ENCODE data around the gene LEP.

Gene LEP

DNA sequence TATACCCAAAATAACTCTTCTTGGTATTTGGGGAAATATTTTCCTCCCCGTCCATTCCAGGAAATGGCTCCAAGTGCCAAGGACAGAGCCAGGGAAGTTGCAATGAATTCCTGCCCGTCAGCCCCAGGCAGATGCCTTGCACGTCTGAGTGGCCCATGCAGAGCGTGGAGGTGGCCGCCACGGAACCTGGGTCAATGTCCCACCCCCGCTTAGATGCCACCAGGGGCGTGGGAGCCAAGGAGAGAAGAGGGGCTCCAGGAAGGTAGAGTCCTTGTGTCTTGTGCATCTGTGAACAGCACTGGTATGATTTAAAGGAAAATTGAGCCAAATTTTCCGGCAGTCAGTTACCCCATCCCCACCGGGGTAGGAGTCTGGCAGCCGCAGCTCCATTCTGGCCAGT is 1.6 kb downstream of the LEP start:
- H3K4me3 ChIP-seq (ENCODE audit: low read depth in 1 of 2, low read length in 1 of 2), result no peak overlapping the region
- peaks cover 20 to 38% of the 10 kb centered on the region in 2 experiments for H3K4me1 ChIP-seq (ENCODE audit: control insufficient read depth in 1 of 2, insufficient read depth in 1 of 2, low read depth in 1 of 2, low read length in 1 of 2)
- TF ChIP-seq, protein P1, sequence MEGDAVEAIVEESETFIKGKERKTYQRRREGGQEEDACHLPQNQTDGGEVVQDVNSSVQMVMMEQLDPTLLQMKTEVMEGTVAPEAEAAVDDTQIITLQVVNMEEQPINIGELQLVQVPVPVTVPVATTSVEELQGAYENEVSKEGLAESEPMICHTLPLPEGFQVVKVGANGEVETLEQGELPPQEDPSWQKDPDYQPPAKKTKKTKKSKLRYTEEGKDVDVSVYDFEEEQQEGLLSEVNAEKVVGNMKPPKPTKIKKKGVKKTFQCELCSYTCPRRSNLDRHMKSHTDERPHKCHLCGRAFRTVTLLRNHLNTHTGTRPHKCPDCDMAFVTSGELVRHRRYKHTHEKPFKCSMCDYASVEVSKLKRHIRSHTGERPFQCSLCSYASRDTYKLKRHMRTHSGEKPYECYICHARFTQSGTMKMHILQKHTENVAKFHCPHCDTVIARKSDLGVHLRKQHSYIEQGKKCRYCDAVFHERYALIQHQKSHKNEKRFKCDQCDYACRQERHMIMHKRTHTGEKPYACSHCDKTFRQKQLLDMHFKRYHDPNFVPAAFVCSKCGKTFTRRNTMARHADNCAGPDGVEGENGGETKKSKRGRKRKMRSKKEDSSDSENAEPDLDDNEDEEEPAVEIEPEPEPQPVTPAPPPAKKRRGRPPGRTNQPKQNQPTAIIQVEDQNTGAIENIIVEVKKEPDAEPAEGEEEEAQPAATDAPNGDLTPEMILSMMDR (IDR thresholded peaks at IDR 0.05), result no peak
- no peak overlapping the region for H3K27ac ChIP-seq
- H3K36me3 ChIP-seq, result no peaks in the 10 kb centered on the region
- peaks cover 9% of the 10 kb centered on the region for H3K27me3 ChIP-seq
- no peaks in the 10 kb centered on the region for H3K9me3 ChIP-seq

GRCh38 chr7:128243273-128243672 is 2.2 kb downstream of the LEP start:
- Histone ChIP-seq H3K27me3 (peaks cover 9% of the 10 kb centered on the region), H3K27ac (no peak overlapping the region), H3K4me3 (ENCODE audit: low read depth in 1 of 2, low read length in 1 of 2) (no peak overlapping the region), H3K4me1 (ENCODE audit: control insufficient read depth in 1 of 2, insufficient read depth in 1 of 2, low read depth in 1 of 2, low read length in 1 of 2) (peaks cover 19 to 38% of the 10 kb centered on the region in 2 experiments), H3K36me3 (no peaks in the 10 kb centered on the region), H3K9me3 (no peaks in the 10 kb centered on the region)
- TF ChIP-seq, protein P1 (IDR thresholded peaks at IDR 0.05), result no peak

GRCh38 chr7:128244861-128245260 is 3.8 kb downstream of the LEP start:
- peaks cover 9% of the 10 kb centered on the region for H3K27me3 ChIP-seq
- no peak overlapping the region for H3K27ac ChIP-seq
- TF ChIP-seq, protein P1 (IDR thresholded peaks at IDR 0.05), result no peak
- no peaks in the 10 kb centered on the region for H3K36me3 ChIP-seq
- peaks cover 21 to 47% of the 10 kb centered on the region in 2 experiments for H3K4me1 ChIP-seq (ENCODE audit: control insufficient read depth in 1 of 2, insufficient read depth in 1 of 2, low read depth in 1 of 2, low read length in 1 of 2)
- no peaks in the 10 kb centered on the region for H3K9me3 ChIP-seq
- no peak overlapping the region for H3K4me3 ChIP-seq (ENCODE audit: low read depth in 1 of 2, low read length in 1 of 2)

GRCh38 chr7:128247108-128247507 is 6.0 kb downstream of the LEP start:
- Histone ChIP-seq H3K36me3 (no peaks in the 10 kb centered on the region), H3K27me3 (no peaks in the 10 kb centered on the region), H3K4me1 (ENCODE audit: control insufficient read depth in 1 of 2, insufficient read depth in 1 of 2, low read depth in 1 of 2, low read length in 1 of 2) (peaks cover 15 to 31% of the 10 kb centered on the region in 2 experiments), H3K27ac (peak overlapping the region; percentile 84), H3K9me3 (no peaks in the 10 kb centered on the region), H3K4me3 (ENCODE audit: low read depth in 1 of 2, low read length in 1 of 2) (no peak overlapping the region)
- TF ChIP-seq, protein P1 (IDR thresholded peaks at IDR 0.05), result no peak

- H3K36me3 ChIP-seq, result no peaks in the 10 kb centered on the region
- peak overlapping the region; percentile 84 for H3K27ac ChIP-seq
- TF ChIP-seq, protein P1 (IDR thresholded peaks at IDR 0.05), result peak; percentile 15
- H3K4me3 ChIP-seq (ENCODE audit: low read depth in 1 of 2, low read length in 1 of 2), result peak overlapping the region in 1 of 2 experiments; percentile 32
- H3K27me3 ChIP-seq, result no peaks in the 10 kb centered on the region
- no peaks in the 10 kb centered on the region for H3K9me3 ChIP-seq
- H3K4me1 ChIP-seq (ENCODE audit: control insufficient read depth in 1 of 2, insufficient read depth in 1 of 2, low read depth in 1 of 2, low read length in 1 of 2), result peaks cover 16 to 33% of the 10 kb centered on the region in 2 experiments
Observed at GRCh38 chr7:128247640-128248194, 6.6 kb downstream of the LEP start.

Measured in neutrophil (primary cell).